GM19463 (cell line): ENCODE data around the gene ARAF.
A peak's percentile ranks its signal among the peaks of the same experiment; 100 is the strongest.

ENCODE experiments used
- ATAC-seq: cut with Tn5 transposase; IDR thresholded peaks from one replicate; pipeline ENCODE4 v1.9.1; 2021; ENCODE audit warnings: mild to moderate bottlenecking, moderate library complexity; ENCODE audit not compliant: unreplicated experiment

Gene ARAF

DNA sequence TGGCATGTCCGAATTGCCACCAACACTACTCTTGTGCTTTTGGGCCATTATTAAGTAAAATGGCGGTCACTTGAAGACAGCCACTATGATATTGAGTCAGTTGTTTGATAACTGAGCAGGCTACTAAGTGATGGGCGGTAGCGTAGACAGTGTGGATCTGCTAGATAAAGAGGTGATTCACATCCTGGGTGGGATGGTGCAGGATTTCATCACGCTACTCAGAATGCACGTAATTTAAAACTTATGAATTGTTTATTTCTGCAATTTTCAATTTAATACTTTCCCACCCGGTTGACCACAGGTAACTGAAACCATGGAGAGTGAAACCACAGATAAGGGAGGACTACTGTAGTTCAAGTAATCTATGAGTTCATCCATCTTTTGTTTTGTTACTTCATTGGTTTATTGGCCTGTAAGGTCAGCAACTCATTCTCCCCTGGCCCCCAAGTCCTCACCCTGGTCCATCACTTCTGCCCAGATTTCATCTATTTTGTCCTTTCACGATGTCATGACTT lies 2.9 kb downstream of the ARAF start:
- no peak for ATAC-seq

DNA sequence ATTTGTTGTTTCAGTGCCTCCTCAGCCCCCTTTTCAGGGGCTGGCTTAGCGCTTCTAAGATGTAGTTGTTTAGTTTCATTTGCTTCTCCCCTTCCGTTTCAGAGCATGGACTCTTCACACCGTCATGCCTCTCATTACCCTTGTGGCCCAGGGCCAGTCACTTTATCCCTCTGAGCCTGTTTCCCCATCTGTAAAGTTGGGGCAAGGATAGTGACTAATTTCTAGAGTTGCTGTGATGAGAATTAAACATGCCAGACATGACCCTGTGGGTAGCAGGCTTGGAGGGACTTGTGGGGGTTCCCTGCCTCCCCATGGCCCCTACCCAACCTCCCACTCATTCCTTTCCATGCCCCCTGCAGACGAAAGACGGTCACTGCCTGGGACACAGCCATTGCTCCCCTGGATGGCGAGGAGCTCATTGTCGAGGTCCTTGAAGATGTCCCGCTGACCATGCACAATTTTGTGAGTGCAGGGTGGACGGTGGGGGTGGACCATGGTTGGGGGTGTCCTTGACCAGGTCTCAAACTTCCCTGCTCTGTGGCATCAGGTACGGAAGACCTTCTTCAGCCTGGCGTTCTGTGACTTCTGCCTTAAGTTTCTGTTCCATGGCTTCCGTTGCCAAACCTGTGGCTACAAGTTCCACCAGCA lies 3.6 kb downstream of the ARAF start:
- no peak for ATAC-seq

DNA sequence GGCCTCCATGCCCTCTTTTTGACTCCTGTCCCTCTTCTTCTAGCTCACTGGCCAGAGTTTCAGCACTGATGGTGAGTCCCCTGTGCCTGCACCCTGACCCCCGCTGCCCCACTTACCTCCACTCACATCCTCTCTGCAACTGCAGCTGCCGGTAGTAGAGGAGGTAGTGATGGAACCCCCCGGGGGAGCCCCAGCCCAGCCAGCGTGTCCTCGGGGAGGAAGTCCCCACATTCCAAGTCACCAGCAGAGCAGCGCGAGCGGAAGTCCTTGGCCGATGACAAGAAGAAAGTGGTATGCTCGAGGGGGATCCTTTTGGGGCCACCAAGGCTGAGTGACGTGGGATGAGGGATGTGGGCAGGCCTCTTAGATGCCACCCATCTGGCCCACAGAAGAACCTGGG lies 5.8 kb downstream of the ARAF start:
- ATAC-seq = no peak

DNA sequence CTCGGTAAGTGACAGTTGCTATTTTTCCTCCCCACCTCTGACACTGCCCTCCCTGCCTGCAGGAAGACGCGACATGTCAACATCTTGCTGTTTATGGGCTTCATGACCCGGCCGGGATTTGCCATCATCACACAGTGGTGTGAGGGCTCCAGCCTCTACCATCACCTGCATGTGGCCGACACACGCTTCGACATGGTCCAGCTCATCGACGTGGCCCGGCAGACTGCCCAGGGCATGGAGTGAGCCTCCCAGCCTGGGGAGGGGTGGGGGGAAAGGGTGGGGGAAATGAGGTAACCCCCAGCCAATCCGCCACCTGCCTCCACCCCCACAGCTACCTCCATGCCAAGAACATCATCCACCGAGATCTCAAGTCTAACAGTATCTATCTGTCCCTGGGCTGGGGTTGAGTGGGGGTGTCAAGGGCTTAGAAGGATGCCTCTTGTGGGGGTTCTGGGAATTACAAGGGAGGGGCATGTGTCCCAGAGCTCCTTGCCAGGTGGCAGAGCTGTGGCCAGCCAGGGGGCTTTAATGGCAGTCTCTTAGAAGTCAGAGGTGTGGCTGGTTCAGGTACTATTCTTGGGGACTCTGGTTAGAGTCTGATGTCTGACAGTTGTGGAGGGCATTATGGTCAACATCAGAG lies 7.8 kb downstream of the ARAF start:
- no peak for ATAC-seq

DNA sequence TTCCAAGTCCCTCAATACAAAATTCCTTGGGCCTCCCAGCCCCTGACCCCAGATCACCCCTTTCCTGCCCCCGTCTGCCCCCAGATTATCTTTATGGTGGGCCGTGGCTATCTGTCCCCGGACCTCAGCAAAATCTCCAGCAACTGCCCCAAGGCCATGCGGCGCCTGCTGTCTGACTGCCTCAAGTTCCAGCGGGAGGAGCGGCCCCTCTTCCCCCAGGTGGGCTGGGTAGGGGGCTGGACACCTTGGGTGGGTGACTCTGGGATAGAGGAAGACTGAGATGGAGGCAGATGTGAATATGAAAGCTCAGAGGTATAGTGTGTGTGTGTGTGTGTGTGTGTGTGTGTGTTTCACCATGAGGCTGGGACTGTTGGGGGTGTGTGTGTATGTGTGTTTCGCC lies 9.8 kb downstream of the ARAF start:
- ATAC-seq = no peak

DNA sequence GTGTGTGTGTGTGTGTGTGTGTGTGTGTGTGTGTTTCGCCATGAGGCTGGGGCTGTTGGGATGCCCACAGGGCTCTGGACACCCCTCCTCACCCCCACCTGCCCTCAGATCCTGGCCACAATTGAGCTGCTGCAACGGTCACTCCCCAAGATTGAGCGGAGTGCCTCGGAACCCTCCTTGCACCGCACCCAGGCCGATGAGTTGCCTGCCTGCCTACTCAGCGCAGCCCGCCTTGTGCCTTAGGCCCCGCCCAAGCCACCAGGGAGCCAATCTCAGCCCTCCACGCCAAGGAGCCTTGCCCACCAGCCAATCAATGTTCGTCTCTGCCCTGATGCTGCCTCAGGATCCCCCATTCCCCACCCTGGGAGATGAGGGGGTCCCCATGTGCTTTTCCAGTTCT lies 10.2 kb downstream of the ARAF start:
- ATAC-seq = no peak

DNA sequence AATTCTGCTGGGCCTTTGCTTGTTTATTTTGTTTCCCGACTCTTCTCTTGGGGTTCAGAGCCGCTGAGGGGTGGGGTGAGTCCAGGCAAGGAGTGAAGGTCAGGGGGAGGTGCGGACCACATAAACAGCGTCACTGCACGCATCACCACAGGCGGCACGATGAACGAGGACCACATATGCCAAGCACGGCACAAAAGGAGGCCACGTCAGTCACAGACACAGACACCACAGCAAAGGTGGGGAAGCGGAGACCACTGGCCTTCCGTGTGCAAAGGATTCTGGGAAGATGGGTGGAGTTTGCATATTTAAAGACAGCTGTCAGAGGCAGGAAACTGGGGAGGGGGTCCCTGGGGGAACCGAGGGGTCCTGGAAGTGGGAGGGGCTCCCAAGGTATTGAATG lies 10.9 kb downstream of the ARAF start:
- no peak for ATAC-seq

DNA sequence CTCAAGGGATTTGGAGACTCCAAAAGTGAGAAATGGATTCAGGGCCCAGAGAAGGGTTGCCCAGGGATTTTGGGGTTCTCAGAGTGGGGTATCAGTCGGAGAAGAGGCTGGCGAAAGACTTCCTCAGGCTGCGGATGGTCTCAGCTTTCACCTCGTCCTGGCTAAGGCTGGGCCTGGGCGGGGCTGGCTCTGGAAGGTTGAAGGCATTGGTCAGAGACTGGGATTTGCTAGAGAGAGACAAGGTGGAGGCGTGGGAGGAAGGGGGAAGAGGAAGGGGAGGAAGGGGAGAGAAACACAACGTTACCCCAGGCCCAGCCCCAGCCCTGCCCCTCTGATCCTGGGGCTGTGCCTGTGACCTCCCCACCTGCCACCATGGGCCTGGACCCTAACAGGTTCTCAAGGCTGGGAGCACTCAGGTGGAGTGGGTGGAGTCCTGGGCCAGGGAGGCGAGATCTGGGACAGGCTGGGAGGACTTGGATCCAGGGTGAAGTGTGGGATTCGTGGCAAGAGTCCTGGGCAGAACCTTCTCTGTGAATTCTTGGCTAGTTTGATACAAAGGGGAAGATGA lies 11.9 kb downstream of the ARAF start:
- ATAC-seq = no peak

DNA sequence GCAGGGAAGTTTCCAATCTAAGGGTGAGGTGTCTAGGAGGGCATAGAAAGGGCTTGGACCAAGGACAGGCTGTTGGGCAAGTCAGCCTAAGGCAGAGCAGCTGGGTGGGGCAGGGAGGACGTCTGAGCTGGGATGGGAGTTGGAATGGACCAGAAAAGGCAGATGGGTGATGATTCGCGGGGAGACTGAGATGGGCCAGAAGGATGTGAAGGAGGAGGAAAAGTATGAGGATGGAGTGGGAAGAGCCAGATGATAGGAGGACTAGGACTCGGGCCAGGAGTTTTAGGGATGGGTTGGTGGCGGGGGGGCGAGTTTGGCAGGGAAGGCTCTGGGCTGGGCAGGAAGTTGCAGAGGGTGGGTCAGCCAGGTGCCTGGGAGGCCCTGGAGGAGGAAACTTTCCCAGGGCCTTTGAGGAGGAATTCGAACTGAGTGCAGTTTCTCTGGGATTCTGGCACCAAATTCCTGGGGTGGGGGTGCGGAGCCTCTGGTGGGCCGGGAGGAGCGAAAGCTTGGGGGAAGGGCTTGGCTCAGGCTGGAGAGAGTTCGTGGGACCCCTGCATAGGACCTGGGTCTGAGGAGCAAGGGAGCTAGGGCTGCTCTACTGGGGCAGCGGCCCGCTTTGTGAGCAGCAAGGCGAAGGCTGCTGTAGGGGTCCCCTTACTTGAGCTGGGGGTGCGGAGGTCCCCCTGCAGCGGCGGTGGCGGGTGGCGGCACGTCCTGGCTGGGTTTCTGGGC lies 12.5 kb downstream of the ARAF start:
- ATAC-seq = no peak

DNA sequence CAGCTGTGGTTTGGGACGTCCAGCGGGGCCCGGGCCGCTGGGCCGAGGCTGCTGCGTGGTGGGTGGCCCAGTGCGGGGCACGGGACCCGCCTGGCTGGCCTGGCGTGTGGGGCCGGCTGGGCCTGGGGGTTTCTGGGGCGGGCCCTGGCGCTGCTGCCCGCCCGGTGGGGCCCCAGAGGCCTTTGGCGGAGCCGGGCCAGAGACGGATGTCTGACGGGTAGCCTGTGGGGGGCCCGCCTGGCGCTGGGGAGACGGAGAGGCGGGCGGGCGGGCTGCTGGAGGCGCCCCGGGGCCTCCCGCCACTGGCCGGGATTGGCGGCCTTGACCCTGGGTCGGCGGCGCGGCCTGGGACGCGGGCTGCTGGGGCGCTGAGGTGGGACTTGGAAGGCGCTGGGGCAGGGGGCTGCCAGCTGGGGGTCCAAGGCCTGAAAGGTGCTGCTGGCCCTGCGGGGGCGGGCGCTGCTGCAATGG lies 13.1 kb downstream of the ARAF start:
- ATAC-seq = no peak

DNA sequence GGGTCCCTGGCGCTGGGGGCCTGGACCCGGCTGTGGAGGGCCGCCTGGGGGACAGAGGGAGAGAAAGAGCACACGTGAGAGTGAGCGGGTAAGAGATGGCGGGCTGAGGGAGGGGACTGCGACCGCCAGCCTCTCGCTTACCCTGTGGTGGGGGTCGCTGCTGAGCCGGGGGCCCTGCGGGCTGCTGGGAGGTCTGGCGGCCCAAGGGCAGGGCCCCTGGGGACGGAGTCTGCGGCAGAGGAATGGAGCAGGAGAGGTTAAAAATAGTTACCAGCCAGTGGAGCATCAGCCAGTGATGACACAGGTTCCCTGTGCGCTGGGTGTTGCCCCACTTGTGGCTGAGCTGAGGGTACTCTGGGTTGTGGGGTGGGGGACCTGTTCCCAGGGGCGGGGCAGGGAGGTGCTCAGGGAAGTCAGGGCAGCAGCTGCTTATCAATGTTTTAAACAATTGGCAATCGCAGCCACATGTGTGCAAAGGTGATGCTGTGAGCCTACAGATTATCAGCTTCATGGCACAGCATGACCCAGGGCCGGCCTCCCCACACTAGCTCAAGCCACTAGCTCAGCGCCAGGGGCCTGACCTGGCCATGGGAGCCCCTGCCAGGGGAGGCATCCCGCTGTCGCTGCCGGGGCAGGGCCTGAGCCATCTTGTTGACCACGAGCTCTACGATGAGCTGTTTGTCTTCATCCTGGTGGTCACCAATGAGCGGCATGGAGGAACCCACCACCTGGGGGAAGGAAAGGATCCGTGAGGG lies 13.7 kb downstream of the ARAF start:
- ATAC-seq = no peak

DNA sequence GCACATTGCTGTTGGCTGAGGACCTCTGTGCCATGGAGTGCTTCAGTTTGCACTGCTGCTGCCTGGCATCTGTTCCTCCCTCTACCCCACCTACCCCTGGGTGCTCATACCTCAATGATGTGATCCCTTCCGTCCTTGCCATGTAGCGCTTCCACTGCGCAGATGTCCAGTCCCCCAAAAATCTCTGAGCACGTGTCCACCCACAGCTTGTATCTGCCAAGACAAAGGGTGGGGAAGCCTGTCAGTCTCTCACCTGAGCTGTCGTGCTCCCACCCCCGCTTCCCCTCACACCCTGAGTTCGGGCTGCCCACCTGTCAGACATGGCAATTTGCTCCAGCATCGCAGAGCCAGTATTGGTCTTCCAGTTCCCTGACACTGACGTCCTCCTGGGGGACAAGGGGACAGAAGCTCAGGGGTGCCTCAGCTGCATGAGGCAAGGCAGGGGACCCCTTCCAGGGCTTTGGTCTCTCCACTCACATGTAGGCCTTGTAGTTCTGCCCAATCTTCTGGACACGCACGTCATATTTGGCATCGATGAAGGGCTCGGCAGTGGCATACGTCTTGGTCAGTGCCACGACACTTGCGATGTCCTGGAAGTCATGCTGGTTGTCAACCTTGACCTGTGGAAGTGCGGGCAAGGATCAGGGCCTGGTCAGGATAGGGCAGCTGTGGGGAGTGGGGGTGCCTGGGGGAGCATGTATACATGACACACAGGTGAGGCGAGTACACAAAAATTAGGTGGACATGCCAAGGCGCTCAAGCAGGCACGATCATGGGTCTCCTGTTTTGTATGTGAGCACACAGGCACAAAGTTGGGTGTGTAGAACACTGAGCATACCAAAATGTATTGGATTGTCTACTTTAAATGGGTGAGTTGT lies 15.3 kb downstream of the ARAF start:
- ATAC-seq = no peak

DNA sequence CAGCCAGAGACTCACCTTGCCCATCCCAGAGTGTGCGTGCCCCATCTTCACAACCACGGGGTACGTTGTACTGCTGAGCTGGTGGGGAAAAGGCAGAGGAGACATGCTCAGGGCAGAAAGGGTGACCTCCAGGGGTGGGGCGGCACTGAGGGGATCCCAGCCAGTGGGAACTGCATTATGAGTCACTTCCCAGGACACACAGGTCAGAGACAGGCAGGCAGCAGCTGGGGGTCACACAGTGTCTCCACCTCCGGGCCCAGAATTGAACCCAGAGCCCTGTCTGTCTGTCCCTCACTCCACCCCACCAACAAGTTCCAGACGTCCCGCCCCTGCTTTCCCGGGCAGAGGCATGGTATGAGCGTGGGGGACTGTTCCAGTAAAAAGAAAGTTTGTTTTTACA lies 16.4 kb downstream of the ARAF start:
- no peak for ATAC-seq

DNA sequence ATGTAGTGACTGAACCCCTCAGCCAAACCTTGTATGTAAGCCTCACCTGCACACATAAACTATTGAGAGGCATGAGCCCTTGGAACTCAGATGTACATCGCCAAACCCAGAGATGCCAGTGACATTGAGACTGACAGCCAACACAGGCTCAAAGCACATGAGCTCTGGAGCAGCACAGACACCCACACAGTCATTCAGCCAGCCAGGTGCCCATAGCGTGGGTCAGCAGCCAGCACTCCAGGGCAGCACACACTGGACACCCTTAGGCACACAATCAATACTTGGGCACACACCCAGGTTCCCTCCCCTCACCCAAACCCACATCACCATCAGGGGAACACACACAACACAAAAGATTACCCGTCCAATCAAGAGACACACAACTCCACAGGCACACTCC lies 16.9 kb downstream of the ARAF start:
- ATAC-seq = no peak

DNA sequence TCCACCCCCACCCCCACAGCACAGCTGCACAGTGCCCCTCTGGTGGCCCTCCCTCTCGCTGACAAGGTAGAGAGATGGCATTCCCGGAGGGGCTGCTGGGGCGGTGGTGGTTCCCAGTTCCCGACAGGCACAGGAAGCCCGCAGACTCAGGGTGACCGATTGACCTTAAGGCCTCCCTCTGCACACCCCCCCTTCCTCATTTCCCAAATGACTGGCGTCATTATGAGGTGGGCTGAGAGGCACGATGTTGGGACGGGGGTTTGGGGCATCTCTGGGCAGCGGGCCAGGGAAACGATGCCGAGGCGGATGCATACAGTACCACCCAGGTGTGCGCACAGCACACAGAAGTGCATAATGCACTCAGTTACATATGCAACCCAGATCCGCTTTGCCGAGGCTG lies 17.7 kb downstream of the ARAF start:
- no peak for ATAC-seq

DNA sequence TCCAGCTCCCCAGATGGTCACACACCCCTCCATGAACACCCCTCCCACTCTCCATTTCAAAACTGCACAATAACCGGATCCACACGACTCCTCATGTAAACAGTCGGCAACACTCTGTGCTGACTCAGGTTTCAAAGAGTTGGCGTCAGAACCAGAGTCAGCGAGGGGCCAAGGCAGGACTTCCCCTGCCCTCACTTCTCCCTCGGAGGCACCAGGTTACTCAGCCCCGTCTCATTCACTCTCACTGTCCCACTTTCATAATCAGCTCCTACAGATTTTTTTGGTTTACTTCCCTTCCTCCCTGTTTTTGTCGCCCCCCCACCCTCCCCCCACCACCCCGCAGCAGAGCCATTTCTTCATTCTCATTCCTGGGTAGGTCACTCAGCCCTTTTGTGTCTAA lies 18.5 kb downstream of the ARAF start:
- no peak for ATAC-seq

DNA sequence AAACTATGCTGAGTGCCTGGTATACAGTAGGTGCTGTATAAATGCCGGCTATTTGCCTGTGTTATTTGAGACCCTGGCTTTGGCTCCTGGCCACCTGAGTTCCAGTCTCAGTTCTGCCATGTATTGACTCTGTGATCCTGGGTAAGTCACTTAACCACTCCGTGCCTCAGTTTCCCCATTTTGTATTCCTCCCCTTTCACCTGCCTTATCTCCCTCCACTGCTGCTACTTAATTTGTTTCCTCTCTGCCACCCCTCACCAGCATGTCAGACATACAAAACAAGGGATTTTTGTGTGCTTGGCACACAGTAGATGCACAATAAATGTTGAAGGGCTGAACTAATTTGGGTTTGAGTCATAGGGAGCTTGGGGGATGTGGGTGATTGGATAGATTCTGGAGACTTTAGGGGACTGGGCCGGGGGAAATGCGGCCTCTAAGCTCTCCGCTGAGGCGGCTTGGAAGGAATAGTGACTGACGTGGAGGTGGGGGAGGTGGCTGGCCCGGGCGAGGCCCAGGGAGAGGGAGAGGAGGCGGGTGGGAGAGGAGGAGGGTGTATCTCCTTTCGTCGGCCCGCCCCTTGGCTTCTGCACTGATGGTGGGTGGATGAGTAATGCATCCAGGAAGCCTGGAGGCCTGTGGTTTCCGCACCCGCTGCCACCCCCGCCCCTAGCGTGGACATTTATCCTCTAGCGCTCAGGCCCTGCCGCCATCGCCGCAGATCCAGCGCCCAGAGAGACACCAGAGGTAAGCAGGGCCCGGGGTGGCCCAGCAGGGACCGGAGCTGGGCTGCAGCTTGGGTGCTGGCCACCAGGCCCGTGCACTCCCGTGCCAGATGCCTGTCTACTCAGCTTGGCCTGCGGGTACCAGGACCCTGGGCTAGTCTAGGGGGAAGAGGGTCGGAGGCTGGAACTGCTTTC lies 21.0 kb downstream of the ARAF start, which contains the start of gene TIMP1:
Gene TIMP1, plus strand, starts transcription at position 706 of the 917 bp plus-strand sequence. CDS start 980 bp downstream, outside the sequence.
- ATAC-seq = peak; percentile 93

DNA sequence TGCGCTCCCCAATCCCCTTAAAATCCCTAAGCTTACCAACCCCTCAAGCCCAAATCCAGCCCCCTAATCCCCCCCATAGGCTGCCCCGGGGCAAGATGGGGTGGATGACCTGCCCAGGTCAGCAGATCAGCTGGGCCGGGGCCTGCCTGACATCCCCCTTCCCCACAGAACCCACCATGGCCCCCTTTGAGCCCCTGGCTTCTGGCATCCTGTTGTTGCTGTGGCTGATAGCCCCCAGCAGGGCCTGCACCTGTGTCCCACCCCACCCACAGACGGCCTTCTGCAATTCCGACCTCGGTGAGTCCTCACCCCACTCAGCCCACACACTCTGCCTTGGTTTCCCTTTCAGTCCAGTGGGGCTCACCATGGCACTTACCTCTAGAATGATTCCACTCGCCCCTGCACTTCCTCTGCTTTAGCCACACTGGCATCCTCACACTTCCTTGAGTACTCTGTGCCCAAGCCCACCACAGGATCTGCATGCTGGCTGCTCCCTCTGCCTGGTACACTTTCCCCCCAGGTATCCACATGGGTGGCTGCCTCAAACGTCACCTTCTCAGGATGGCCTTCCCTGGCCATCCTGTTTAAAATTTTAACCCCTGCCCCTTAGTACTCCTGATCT lies 22.3 kb downstream of the ARAF start:
- ATAC-seq = no peak
